Gastrocnemius medialis (tissue), 4 donors: ENCODE measurements around the gene LRRC28. TPM values are rescaled to one million over a fixed set of nuclear protein-coding genes. Genes with fewer than 3 reads are reported as not detected.

Experiments used
- ATAC-seq, 2 donors: fragments of 150-250 bp; one replicate each; pipeline ENCODE4 v1.9.1; 2016
- DNase-seq, 2 donors: peaks; one replicate each; pipeline ENCODE4 v3.0.0-alpha.2; 2019
- H3K27ac ChIP-seq, 4 donors: fragments of 200-600 bp; sonication (generic); 1 replicate in 1 of 4; 2 replicates in 3 of 4; pipeline ENCODE4 v1.5.1; 2016 to 2018; ENCODE audit warnings: mild to moderate bottlenecking in 2 of 4, moderate library complexity in 1 of 4
- H3K27me3 ChIP-seq, 3 donors: fragments of 200-600 bp; sonication (generic) in 2 of 3; 1 replicate in 1 of 3; 2 replicates in 2 of 3; pipeline versions ENCODE4 v1.5.1 to v1.6.0; 2016 to 2019; ENCODE audit warnings: mild to moderate bottlenecking in 1 of 3, moderate library complexity in 1 of 3
- H3K36me3 ChIP-seq, 2 donors: fragments of 200-600 bp; sonication (generic) in 1 of 2; one replicate each; pipeline ENCODE4 v1.5.1; 2017 to 2018
- H3K4me1 ChIP-seq, 2 donors: fragments of 200-600 bp; sonication (generic) in 1 of 2; one replicate each; pipeline ENCODE4 v1.5.1; 2016 to 2017; ENCODE audit warnings: mild to moderate bottlenecking in 2 of 2
- H3K4me3 ChIP-seq, 4 donors: fragments of 200-600 bp; sonication (generic) in 3 of 4; 1 replicate in 1 of 4; 2 replicates in 3 of 4; pipeline ENCODE4 v1.5.1; 2016 to 2019; ENCODE audit warnings: mild to moderate bottlenecking in 2 of 4
- H3K9me3 ChIP-seq, 3 donors: fragments of 200-600 bp; sonication (generic) in 2 of 3; 1 replicate in 1 of 3; 2 replicates in 2 of 3; pipeline ENCODE4 v1.5.1; 2016 to 2019
- CTCF ChIP-seq, 5 experiments: fragments of 450-650 bp in 3 of 5; fragments of 200-600 bp in 2 of 5; sonication (generic) in 2 of 5; IDR thresholded peaks in 4 of 5; conservative IDR thresholded peaks in 1 of 5; 1 replicate in 4 of 5; 2 replicates in 1 of 5; pipeline ENCODE4 v1.5.1; 2016 to 2019; ENCODE audit warnings: antibody characterized with exemption in 5 of 5, mild to moderate bottlenecking in 3 of 5, moderate library complexity in 3 of 5
- POLR2A ChIP-seq, 2 donors: fragments of 450-650 bp; IDR thresholded peaks; one replicate each; pipeline ENCODE4 v1.6.1; 2017; ENCODE audit warnings: antibody characterized with exemption in 2 of 2, mild to moderate bottlenecking in 2 of 2, moderate library complexity in 2 of 2
- in situ Hi-C, 4 donors: fragments of 200-750 bp; cut with MboI; loops; one replicate each; pipeline versions ENCODE4 v1.15.0 to v1.8.0; 2017; ENCODE audit warnings: low sequenced_read_pairs in 4 of 4
- intact Hi-C: fragments of 100-400 bp; cut with DNase I; formaldehyde crosslinking; loops from one replicate; pipeline ENCODE4 v1.15.1; 2023; ENCODE audit warnings: low total_unique reads
- total RNA-seq, 4 donors: library from RNA; depleted of rRNA; stranded (reverse); fragments of >200 nt; gene quantifications; one replicate each; pipeline versions ENCODE4 v1.1.0 to v1.2.3, GENCODE V29; 2016

Gene LRRC28
- total RNA-seq, 4 donors from 2014 or later = 22.0 to 48.5 (median 36.9) TPM

GRCh38 chr15:99247062-99247461 is 4.2 kb upstream of the LRRC28 start:
- TF ChIP-seq CTCF (IDR thresholded peaks at IDR 0.05 in 4 of 5, conservative IDR thresholded peaks at IDR 0.05 in 1 of 5) (no peak), POLR2A (IDR thresholded peaks at IDR 0.05) (no peak)
- intact Hi-C loops = no loop called here
- Histone ChIP-seq H3K4me1 (peaks cover 26 to 30% of the 10 kb centered on the region in 2 donors), H3K27me3 (no peaks in the 10 kb centered on the region), H3K9me3 (no peaks in the 10 kb centered on the region), H3K4me3 (no peak overlapping the region), H3K36me3 (no peaks in the 10 kb centered on the region), H3K27ac (no peak overlapping the region)
- DNase-seq = no peak
- ATAC-seq = no peak
- in situ Hi-C loops = loop anchor here in 1 of 4 donors (25.0 kb wide), 1 partner anchor 485 kb away; no protein-coding TSS in a partner anchor

GRCh38 chr15:99248000-99248715 is 3.1 kb upstream of the LRRC28 start:
- TF ChIP-seq POLR2A (IDR thresholded peaks at IDR 0.05) (no peak), CTCF (IDR thresholded peaks at IDR 0.05 in 4 of 5, conservative IDR thresholded peaks at IDR 0.05 in 1 of 5) (no peak)
- H3K4me3 ChIP-seq = peak overlapping the region; percentile 0 to 86 (median 68)
- no peaks in the 10 kb centered on the region for H3K36me3 ChIP-seq
- H3K27ac ChIP-seq = peak overlapping the region; percentile 86 to 96 (median 94)
- H3K27me3 ChIP-seq = no peaks in the 10 kb centered on the region
- in situ Hi-C loops (loop anchor here in 1 of 4 donors (25.0 kb wide), 1 partner anchor 486 kb away; no protein-coding TSS in a partner anchor), intact Hi-C loops (no loop called here)
- no peak for DNase-seq
- H3K9me3 ChIP-seq = no peaks in the 10 kb centered on the region
- ATAC-seq = no peak
- H3K4me1 ChIP-seq = peaks cover 30 to 34% of the 10 kb centered on the region in 2 donors

- peak within 1 kb of the TSS; percentile 86 to 96 (median 94) for H3K27ac ChIP-seq
- in situ Hi-C loops (loop anchor here in 1 of 4 donors (25.0 kb wide), 1 partner anchor 487 kb away; no protein-coding TSS in a partner anchor), intact Hi-C loops (no loop called here)
- peak within 1 kb of the TSS; percentile 53 to 89 (median 84) for H3K4me3 ChIP-seq
- no peaks in the 10 kb centered on the region for H3K9me3 ChIP-seq
- TF ChIP-seq CTCF (IDR thresholded peaks at IDR 0.05 in 4 of 5, conservative IDR thresholded peaks at IDR 0.05 in 1 of 5) = no peak
- TF ChIP-seq POLR2A (IDR thresholded peaks at IDR 0.05) = no peak
- peaks cover 34 to 40% of the 10 kb centered on the region in 2 donors for H3K4me1 ChIP-seq
- H3K36me3 ChIP-seq = no peaks in the 10 kb centered on the region
- peak; percentile 26 to 48 for ATAC-seq
- H3K27me3 ChIP-seq = no peaks in the 10 kb centered on the region
- peak in 1 of 2 donors; percentile 9 for DNase-seq
Measured at GRCh38 chr15:99249270-99249841, 1.9 kb upstream of the LRRC28 start, which contains the start of gene TTC23. Gene TTC23 (minus strand): TSS chr15:99249581. CDS start chr15:99228712, 20,869 bp downstream.

- Histone ChIP-seq H3K4me1 (peaks cover 34 to 40% of the 10 kb centered on the region in 2 donors), H3K4me3 (peak overlapping the region; percentile 53 to 89 (median 84)), H3K9me3 (no peaks in the 10 kb centered on the region), H3K27me3 (no peaks in the 10 kb centered on the region), H3K36me3 (no peaks in the 10 kb centered on the region), H3K27ac (peak overlapping the region; percentile 86 to 96 (median 94))
- in situ Hi-C loops (no loop called here), intact Hi-C loops (loop anchor here (2.0 to 10.0 kb wide), 3 partner anchors 69 to 675 kb away; no protein-coding TSS in a partner anchor)
- ATAC-seq (no peak), DNase-seq (no peak)
- TF ChIP-seq POLR2A (IDR thresholded peaks at IDR 0.05) = no peak
- no peak for TF ChIP-seq CTCF (IDR thresholded peaks at IDR 0.05 in 4 of 5, conservative IDR thresholded peaks at IDR 0.05 in 1 of 5)
Measured at GRCh38 chr15:99250001-99250400, 1.3 kb upstream of the LRRC28 start.
